ENCODE measurements around the gene DDR1. TPM values are rescaled to one million over a fixed set of nuclear protein-coding genes. Genes with fewer than 3 reads are reported as not detected.
"Not testable (repeated sequence)": the region's sequence is repeated elsewhere in the genome, so short reads cannot be mapped to it uniquely, and the experiment has no call there.

DDR1 gene
- total RNA-seq, 4 donors from 2014 or later: 2.1 to 74.1 (median 30.3) TPM

DNA sequence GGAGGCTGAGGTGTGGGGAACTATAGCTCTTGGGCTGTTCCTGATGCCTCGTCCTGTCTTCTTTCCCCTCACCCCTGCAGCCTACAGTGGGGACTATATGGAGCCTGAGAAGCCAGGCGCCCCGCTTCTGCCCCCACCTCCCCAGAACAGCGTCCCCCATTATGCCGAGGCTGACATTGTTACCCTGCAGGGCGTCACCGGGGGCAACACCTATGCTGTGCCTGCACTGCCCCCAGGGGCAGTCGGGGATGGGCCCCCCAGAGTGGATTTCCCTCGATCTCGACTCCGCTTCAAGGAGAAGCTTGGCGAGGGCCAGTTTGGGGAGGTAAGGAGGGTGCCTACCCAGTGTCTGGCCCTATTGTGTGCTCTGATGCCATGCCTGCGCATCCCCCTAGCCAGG, 12.2 kb downstream of the DDR1 start:
- Histone ChIP-seq H3K27me3 (no peaks in the 10 kb centered on the region), H3K9me3 (no peaks in the 10 kb centered on the region), H3K27ac (no peak overlapping the region), H3K4me1 (no peaks in the 10 kb centered on the region), H3K36me3 (no peaks in the 10 kb centered on the region), H3K4me3 (no peak overlapping the region)
- no peak for DNase-seq
- TF ChIP-seq POLR2A (IDR thresholded peaks at IDR 0.05): no peak
- TF ChIP-seq, protein P1, sequence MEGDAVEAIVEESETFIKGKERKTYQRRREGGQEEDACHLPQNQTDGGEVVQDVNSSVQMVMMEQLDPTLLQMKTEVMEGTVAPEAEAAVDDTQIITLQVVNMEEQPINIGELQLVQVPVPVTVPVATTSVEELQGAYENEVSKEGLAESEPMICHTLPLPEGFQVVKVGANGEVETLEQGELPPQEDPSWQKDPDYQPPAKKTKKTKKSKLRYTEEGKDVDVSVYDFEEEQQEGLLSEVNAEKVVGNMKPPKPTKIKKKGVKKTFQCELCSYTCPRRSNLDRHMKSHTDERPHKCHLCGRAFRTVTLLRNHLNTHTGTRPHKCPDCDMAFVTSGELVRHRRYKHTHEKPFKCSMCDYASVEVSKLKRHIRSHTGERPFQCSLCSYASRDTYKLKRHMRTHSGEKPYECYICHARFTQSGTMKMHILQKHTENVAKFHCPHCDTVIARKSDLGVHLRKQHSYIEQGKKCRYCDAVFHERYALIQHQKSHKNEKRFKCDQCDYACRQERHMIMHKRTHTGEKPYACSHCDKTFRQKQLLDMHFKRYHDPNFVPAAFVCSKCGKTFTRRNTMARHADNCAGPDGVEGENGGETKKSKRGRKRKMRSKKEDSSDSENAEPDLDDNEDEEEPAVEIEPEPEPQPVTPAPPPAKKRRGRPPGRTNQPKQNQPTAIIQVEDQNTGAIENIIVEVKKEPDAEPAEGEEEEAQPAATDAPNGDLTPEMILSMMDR (IDR thresholded peaks at IDR 0.05): no peak
- intact Hi-C loops (cut with DNase I; ENCODE audit: low total_unique reads): no loop called here

DNA sequence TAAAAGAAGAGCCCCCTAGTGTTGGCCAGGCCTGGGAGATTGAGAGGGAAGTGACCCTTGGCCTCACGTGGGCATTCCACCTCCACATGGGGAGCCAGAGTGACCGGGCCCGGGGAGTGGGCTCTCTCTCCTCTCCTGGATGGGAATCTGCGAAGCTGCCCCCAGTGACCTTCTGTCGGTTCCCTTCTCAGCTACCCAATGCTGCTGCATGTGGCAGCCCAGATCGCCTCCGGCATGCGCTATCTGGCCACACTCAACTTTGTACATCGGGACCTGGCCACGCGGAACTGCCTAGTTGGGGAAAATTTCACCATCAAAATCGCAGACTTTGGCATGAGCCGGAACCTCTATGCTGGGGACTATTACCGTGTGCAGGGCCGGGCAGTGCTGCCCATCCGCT, 13.6 kb downstream of the DDR1 start:
- DNase-seq: no peak
- Histone ChIP-seq H3K4me3 (no peak overlapping the region), H3K4me1 (no peaks in the 10 kb centered on the region), H3K27me3 (no peaks in the 10 kb centered on the region), H3K9me3 (no peaks in the 10 kb centered on the region), H3K27ac (no peak overlapping the region), H3K36me3 (no peaks in the 10 kb centered on the region)
- TF ChIP-seq, protein P1 (IDR thresholded peaks at IDR 0.05): no peak
- TF ChIP-seq POLR2A (IDR thresholded peaks at IDR 0.05): no peak
- intact Hi-C loops (cut with DNase I; ENCODE audit: low total_unique reads): no loop called here

DNA sequence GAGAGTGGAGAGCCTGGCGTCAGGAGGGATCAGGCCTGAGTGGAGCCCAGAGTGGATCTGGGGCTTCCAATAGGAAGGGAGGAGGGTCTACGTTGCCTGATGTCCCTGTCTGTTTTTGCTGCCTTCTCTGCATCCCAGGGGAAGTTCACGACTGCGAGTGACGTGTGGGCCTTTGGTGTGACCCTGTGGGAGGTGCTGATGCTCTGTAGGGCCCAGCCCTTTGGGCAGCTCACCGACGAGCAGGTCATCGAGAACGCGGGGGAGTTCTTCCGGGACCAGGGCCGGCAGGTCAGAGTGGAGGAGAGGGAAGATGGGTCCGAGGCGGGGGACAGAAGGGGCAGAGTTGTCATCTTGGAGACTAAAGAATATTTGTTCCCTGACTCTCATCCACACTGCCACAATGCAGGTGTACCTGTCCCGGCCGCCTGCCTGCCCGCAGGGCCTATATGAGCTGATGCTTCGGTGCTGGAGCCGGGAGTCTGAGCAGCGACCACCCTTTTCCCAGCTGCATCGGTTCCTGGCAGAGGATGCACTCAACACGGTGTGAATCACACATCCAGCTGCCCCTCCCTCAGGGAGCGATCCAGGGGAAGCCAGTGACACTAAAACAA, 14.5 kb downstream of the DDR1 start:
- H3K27me3 ChIP-seq: no peaks in the 10 kb centered on the region
- no peaks in the 10 kb centered on the region for H3K4me1 ChIP-seq
- DNase-seq: no peak
- no peak for TF ChIP-seq POLR2A (IDR thresholded peaks at IDR 0.05)
- TF ChIP-seq, protein P1 (IDR thresholded peaks at IDR 0.05): no peak
- intact Hi-C loops (cut with DNase I; ENCODE audit: low total_unique reads): no loop called here
- H3K4me3 ChIP-seq: no peak overlapping the region
- no peaks in the 10 kb centered on the region for H3K9me3 ChIP-seq
- no peak overlapping the region for H3K27ac ChIP-seq
- no peaks in the 10 kb centered on the region for H3K36me3 ChIP-seq

DNA sequence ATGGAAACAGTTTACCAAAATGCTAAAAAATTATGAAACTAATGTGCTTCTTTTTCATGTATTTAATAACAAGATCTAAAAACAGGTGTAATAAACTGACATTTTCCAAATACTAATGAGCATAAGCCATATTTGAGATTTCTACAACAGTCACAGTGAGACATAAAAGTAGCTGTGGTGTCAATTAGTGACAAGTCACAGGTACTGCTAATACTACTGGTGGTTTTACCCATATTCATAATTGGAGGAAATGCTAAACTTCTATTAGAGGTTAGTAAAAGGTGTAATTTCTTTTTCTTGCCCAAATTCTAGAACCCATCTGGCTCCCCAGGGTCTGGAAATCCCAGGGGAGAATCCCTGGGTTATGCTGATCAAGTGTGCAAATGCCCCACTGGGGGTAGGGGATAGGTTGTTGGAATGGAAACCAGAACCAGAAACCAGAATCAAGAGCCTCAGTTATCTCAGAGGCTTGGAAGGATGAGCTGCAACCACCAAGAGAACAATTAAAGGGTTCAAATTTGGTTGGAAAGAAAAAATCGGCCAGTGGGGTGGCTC, 16.6 kb downstream of the DDR1 start:
- no peaks in the 10 kb centered on the region for H3K36me3 ChIP-seq
- H3K4me1 ChIP-seq: no peaks in the 10 kb centered on the region
- no peaks in the 10 kb centered on the region for H3K27me3 ChIP-seq
- H3K9me3 ChIP-seq: no peaks in the 10 kb centered on the region
- H3K4me3 ChIP-seq: no peak overlapping the region
- H3K27ac ChIP-seq: no peak overlapping the region
- intact Hi-C loops (cut with DNase I; ENCODE audit: low total_unique reads): no loop called here
- TF ChIP-seq, protein P1 (IDR thresholded peaks at IDR 0.05): no peak
- TF ChIP-seq POLR2A (IDR thresholded peaks at IDR 0.05): no peak
- DNase-seq: no peak

DNA sequence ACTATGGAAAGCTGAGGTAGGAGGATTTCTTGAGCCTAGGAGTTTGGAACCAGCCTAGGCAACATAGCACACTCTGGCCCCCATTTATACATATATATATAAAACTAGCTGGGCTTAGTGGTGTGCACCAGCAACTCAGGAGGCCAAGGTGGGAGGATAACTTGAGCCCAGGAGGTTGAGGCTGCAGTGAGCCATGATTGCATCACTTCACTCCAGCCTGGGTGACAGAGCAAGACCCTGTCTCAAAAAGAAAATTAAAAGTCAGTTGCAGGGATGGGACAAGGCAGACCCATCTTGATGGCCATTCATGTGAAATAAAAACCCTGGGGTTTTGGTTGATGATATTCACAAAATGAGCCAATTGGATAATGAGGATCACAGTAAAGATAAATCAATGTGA, 17.1 kb downstream of the DDR1 start:
- Histone ChIP-seq H3K4me3 (no peak overlapping the region), H3K4me1 (no peaks in the 10 kb centered on the region), H3K27ac (no peak overlapping the region), H3K27me3 (no peaks in the 10 kb centered on the region), H3K9me3 (no peaks in the 10 kb centered on the region), H3K36me3 (no peaks in the 10 kb centered on the region)
- TF ChIP-seq, protein P1 (IDR thresholded peaks at IDR 0.05): no peak
- TF ChIP-seq POLR2A (IDR thresholded peaks at IDR 0.05): no peak
- intact Hi-C loops (cut with DNase I; ENCODE audit: low total_unique reads): no loop called here
- no peak for DNase-seq

DNA sequence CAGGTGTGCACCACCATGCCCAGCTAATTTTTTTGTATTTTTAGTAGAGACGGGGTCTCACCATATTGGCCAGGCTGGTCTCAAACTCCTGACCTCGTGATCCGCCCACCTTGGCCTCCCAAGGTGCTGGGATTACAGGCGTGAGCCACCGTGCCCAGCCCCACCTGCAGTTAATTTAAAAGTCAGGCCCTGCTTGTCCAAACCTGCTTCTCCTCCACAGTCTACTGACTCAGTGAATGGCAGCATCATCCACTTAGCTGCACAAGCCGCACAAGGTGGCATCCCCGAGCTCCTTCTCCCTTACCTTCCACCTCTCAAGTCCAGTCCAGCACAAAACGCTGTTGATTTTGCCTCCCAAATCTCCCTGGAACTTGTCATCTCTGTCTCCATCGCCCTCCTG, 17.9 kb downstream of the DDR1 start:
- H3K36me3 ChIP-seq; H3K27me3 ChIP-seq; H3K27ac ChIP-seq; H3K9me3 ChIP-seq; intact Hi-C loops (cut with DNase I; ENCODE audit: low total_unique reads); DNase-seq; H3K4me3 ChIP-seq; H3K4me1 ChIP-seq: not testable (repeated sequence)

All from uterus (tissue), 4 donors.